Stimulated activated CD4-positive, alpha-beta T cell treated with anti-CD3 and anti-CD28 coated beads, Interleukin-15, amount 100 ng/mL, for 24 hours (primary cell): ENCODE measurements around the gene VIT.
A peak's percentile ranks its signal among the peaks of the same experiment; 100 is the strongest.

Experiments used
- DNase-seq: peaks from one replicate; pipeline ENCODE4 v3.0.0-alpha.2; 2020

Gene VIT

GRCh38 chr2:36696533-36696932, at the start of gene VIT:
Gene VIT, plus strand, starts transcription at chr2:36696707. Its CDS starts 19,664 bp downstream, at chr2:36716371.
- DNase-seq, result no peak

- no peak for DNase-seq
Observed at GRCh38 chr2:36650031-36650829, 46.3 kb upstream of the VIT start.

GRCh38 chr2:36653155-36653554, 43.4 kb upstream of the VIT start:
- no peak for DNase-seq

- DNase-seq, result no peak
Observed at GRCh38 chr2:36653967-36654694, 42.4 kb upstream of the VIT start.

- no peak for DNase-seq
Observed at GRCh38 chr2:36655453-36655852, 41.1 kb upstream of the VIT start.

GRCh38 chr2:36657703-36658102, 38.8 kb upstream of the VIT start:
- no peak for DNase-seq

- no peak for DNase-seq
Observed at GRCh38 chr2:36658277-36658748, 38.2 kb upstream of the VIT start.

GRCh38 chr2:36659218-36659617, 37.3 kb upstream of the VIT start:
- DNase-seq, result no peak

- no peak for DNase-seq
Observed at GRCh38 chr2:36659872-36660312, 36.6 kb upstream of the VIT start.

GRCh38 chr2:36662638-36663037, 33.9 kb upstream of the VIT start:
- no peak for DNase-seq

- DNase-seq, result no peak
Observed at GRCh38 chr2:36663295-36663694, 33.2 kb upstream of the VIT start.

- peak; percentile 7 for DNase-seq
Observed at GRCh38 chr2:36663851-36664695, 32.4 kb upstream of the VIT start.

GRCh38 chr2:36664696-36665076, 31.8 kb upstream of the VIT start:
- no peak for DNase-seq

- DNase-seq, result no peak
Observed at GRCh38 chr2:36667931-36668330, 28.6 kb upstream of the VIT start.

- DNase-seq, result no peak
Observed at GRCh38 chr2:36670881-36671595, 25.5 kb upstream of the VIT start.

GRCh38 chr2:36671731-36672130, 24.8 kb upstream of the VIT start:
- DNase-seq, result no peak

GRCh38 chr2:36672199-36672598, 24.3 kb upstream of the VIT start:
- no peak for DNase-seq

GRCh38 chr2:36675579-36676282, 20.8 kb upstream of the VIT start:
- no peak for DNase-seq

- no peak for DNase-seq
Observed at GRCh38 chr2:36676364-36676763, 20.1 kb upstream of the VIT start.

- no peak for DNase-seq
Observed at GRCh38 chr2:36677386-36677785, 19.1 kb upstream of the VIT start.

- no peak for DNase-seq
Observed at GRCh38 chr2:36677996-36678605, 18.4 kb upstream of the VIT start.
